ENCODE data around the gene TRAF2.

DNA sequence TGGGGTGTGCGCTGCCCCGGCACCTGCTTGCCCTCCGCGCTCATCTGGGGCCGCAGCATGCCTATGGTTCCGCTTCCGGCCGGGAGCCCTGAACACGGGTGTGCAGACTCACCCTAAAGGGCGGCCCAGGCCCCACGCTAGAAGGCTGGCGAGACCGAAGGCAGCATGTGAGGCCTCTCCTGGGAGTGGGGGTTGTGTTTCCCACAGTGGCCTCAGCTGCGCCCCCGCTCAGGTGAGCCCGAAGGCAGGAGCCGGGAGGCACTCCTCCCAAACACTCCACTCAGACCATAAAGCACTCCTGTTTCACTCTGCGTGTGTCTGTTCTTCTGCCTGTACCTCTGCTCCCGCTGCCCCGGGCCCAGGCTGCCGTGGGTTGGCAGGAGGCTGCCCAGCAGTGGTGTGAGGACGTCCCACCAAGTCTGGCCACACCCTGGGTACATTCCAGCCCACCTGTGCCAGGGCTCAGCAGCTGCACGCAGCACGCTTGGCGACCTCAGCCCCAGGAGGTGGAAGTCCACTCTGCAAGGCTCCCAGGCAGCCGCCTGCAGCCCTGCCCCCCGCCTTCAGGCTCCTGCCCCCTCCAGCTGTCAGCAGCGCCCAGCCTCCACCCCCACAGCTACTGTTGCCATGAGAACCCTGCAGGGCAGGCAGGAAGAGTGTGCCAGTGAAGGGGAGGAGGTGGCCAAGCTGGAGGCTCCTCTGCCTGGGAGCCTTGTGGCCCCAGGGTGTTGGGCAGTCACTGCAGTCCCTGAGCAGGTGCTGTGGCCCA, 45.3 kb upstream of the TRAF2 start:
- TF ChIP-seq, protein P1, sequence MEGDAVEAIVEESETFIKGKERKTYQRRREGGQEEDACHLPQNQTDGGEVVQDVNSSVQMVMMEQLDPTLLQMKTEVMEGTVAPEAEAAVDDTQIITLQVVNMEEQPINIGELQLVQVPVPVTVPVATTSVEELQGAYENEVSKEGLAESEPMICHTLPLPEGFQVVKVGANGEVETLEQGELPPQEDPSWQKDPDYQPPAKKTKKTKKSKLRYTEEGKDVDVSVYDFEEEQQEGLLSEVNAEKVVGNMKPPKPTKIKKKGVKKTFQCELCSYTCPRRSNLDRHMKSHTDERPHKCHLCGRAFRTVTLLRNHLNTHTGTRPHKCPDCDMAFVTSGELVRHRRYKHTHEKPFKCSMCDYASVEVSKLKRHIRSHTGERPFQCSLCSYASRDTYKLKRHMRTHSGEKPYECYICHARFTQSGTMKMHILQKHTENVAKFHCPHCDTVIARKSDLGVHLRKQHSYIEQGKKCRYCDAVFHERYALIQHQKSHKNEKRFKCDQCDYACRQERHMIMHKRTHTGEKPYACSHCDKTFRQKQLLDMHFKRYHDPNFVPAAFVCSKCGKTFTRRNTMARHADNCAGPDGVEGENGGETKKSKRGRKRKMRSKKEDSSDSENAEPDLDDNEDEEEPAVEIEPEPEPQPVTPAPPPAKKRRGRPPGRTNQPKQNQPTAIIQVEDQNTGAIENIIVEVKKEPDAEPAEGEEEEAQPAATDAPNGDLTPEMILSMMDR (IDR thresholded peaks at IDR 0.05) = no peak
- TF ChIP-seq POLR2AphosphoS5 (IDR thresholded peaks at IDR 0.05) = no peak
